LHCN-M2 (cell line): ENCODE results near the gene B4GALT6. TPM values are rescaled to one million over a fixed set of nuclear protein-coding genes. Genes with fewer than 3 reads are reported as not detected.
"Not testable (repeated sequence)": the region's sequence is repeated elsewhere in the genome, so short reads cannot be mapped to it uniquely, and the experiment has no call there.

Experiments
- DNase-seq: peaks from one replicate; pipeline ENCODE4 v3.0.0-alpha.2; 2012; ENCODE audit warnings: low read depth
- polyA plus RNA-seq: library from polyadenylated mRNA; unstranded; fragments of >200 nt; gene quantifications from one replicate; pipeline ENCODE4 v1.2.1, GENCODE V29; 2012; ENCODE audit warnings: missing spikeins
- total RNA-seq: library from RNA; depleted of rRNA; stranded (reverse); fragments of >200 nt; gene quantifications from 2 replicates; pipeline ENCODE4 v1.2.3, GENCODE V29; 2014; rRNA removed

B4GALT6 gene, protein sequence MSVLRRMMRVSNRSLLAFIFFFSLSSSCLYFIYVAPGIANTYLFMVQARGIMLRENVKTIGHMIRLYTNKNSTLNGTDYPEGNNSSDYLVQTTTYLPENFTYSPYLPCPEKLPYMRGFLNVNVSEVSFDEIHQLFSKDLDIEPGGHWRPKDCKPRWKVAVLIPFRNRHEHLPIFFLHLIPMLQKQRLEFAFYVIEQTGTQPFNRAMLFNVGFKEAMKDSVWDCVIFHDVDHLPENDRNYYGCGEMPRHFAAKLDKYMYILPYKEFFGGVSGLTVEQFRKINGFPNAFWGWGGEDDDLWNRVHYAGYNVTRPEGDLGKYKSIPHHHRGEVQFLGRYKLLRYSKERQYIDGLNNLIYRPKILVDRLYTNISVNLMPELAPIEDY
- total RNA-seq, result not detected in 2 replicates
- polyA plus RNA-seq, result not detected

GRCh38 chr18:31684279-31685096, at the start of gene B4GALT6:
TSS of gene B4GALT6 (minus strand) at chr18:31684581. CDS start at chr18:31684426, 155 bp downstream.
- DNase-seq, result no peak

GRCh38 chr18:31731628-31732027, 47.2 kb upstream of the B4GALT6 start:
- DNase-seq, result no peak

DNA sequence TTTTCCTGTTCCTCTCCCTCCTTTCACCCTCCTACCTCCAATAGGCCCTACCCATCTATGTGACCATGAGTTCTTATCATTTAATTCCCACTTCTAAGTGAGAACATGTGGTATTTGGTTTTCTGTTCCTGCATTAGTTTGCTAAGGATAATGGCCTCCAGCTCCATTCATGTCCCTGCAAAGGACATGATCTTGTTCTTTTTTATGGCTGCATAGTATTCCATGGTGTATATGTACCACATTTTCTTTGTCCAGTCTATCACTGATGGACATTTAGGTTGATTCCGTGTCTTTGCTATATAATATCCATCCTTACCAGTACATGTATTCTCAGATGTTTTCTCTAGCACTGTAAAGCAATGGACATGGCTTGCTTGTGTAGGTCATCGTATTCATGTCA, 44.8 kb upstream of the B4GALT6 start:
- not testable (repeated sequence) for DNase-seq

- DNase-seq, result peak; percentile 1
Measured at GRCh38 chr18:31723990-31724711, 39.8 kb upstream of the B4GALT6 start.

GRCh38 chr18:31723639-31723989, 39.2 kb upstream of the B4GALT6 start:
- DNase-seq, result no peak

GRCh38 chr18:31722369-31722957, 38.1 kb upstream of the B4GALT6 start:
- DNase-seq, result peak; percentile 52

DNA sequence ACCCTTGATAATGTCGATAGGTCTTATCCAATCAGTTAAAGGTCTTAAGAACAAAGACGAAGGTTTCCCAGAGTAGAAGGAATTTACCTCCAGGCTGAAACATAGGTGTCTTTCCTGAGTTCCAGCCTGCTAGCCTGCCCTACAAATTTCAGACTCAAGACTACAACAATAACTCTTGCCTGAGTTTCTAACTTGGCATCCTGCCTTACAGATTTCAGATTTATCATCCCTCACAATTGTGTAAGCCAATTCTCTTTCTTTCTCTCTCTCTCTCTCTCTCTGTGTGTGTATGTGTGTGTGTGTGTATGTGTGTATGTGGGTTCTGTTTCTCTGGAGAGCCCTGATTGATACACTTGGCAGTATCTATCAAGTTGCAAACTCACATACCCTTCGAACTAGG, 37.2 kb upstream of the B4GALT6 start:
- no peak for DNase-seq

DNA sequence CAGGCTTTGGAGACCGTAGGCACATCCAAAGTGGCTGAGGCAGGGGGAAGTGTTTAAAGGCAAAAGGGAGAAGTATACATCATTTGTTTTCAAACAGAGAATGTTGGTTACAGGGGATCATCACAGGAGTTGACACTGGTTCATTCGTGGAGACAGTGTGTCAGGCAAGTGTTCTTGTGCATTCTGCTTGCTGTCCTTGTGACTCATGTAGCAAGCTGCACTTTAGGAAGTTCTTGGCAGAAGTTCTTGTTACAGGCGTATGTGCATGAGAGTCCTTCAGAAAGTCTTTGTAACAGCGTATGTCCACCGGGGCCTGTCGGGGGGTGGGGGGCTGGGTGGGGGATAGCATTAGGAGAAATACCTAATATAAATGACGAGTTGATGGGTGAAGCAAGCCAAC, 36.5 kb upstream of the B4GALT6 start:
- DNase-seq, result no peak

DNA sequence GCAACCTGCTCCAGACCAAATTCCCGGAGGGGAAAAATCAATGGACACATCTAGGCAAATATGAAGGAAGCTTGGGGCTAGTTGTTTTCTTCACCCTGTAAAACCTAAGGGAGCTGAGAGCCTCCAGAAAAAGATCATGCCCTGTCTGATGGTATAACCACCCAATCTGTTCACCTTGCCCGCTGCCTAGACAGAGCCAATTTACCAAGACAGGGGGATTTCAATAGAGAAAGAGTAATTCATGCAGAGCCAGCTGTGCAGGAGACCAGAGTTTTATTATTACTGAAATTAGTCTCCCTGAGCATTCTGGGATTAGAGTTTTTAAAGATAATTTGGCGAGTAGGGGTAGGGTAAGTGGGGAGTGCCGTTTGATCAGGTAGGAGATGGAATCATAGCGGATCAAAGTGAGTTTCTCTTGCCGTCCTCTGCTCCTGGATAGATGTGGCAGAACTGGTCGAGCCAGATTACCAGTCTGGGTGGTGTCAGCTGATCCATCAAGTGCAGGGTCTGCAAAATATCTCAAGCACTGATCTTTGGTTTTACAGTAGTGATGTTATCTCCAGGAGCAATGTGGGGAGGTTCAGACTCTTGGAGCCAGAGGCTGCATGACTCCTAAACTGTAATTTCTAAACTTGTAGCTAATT, 35.1 kb upstream of the B4GALT6 start:
- DNase-seq, result no peak

DNA sequence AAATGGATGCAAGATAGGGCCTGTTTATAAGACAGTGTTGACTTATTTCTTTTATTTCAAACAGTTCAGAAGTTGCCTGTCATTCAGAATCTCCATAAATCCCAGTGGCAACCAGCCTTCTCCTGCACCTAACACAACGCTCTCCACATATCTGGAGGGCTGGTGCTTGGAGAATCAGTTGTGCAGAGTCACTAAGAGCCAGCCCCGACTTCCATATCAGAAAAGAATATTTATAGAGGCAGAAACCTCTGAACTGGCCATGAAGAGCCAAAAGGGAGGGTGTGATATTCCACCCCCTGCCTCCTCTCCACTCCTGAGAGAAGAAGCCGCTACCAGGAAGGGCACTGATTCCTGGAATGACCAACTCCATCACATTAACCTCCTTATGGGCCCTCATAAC, 34.0 kb upstream of the B4GALT6 start:
- DNase-seq, result no peak

- DNase-seq, result no peak
Measured at GRCh38 chr18:31716362-31716761, 32.0 kb upstream of the B4GALT6 start.

DNA sequence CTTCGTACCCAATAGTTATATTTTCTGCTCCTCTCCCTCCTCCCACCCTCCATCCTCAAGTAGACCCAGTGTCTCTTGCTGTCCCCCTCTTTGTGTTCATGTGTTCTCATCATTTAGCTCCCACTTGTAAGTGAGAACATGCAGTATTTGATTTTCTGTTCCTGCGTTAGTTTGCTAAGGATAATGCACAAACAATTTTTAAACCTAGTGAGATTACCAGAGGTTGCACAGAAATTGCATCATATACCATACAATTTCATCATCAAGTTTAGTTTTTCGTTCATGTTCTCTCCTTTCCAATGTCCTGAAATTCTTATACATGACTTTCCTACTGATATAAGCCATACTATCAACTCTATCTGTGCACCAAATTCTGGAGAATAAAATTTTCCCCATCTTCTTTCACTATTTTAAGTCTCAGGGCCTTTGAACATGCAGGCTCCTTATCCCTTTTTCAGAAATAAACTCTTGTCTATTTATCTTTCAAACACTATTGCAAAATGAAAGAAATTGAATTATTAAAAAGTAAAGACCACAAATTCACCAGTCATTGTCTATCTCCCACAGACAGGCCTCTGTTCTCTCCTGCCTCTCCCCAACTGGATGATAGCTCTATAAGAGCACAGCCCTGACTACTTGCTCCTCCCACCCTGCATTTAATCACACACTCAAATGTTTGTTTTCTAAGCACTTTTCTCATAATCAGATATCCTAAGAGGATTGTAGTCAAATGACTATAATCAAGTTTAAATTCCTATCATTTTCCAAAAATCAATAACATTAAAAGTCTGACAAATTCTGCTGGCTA, 27.2 kb upstream of the B4GALT6 start:
- DNase-seq, result no peak

DNA sequence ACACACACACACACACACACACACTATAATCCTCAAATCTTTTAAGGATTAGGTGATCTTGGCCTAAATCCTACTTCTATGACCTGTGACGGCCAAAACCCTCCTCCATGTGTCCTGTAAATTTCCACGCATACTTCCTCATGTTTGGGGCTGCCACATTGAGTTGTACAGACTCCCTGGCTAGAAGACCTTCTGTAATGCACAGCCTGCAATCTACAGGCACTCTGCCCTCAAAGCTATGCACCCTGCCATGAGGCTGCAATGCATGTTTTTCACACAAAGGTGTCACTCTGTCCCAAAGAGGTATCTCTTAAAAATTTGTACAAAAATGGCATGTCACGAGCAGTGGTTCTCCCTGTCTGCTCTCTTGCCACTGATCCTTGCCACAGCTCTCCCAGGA, 26.4 kb upstream of the B4GALT6 start:
- no peak for DNase-seq

GRCh38 chr18:31707815-31708214, 23.4 kb upstream of the B4GALT6 start:
- no peak for DNase-seq

- DNase-seq, result no peak
Measured at GRCh38 chr18:31702449-31702848, 18.1 kb upstream of the B4GALT6 start.

- DNase-seq, result no peak
Measured at GRCh38 chr18:31701744-31702143, 17.4 kb upstream of the B4GALT6 start.

DNA sequence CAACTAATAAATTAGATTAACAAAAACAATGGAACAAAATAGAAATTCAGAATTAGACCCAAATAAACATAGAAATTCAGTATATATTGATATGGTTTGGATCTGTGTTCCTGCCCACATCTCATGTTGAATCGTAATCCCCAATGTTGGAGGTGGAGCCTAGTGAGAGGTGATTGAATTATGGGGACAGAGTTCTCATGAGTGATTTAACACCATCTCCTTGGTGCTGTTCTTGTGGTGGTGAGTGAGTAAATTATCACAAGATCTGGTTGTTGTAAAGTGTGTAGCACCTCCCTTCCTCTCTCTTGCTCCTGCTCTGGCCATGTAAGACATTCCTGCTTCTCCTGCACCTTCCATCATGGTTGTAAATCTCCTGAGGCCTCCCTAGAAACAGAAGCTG, 16.6 kb upstream of the B4GALT6 start:
- DNase-seq, result no peak

GRCh38 chr18:31697351-31698298, 13.2 kb upstream of the B4GALT6 start:
- DNase-seq, result no peak

DNA sequence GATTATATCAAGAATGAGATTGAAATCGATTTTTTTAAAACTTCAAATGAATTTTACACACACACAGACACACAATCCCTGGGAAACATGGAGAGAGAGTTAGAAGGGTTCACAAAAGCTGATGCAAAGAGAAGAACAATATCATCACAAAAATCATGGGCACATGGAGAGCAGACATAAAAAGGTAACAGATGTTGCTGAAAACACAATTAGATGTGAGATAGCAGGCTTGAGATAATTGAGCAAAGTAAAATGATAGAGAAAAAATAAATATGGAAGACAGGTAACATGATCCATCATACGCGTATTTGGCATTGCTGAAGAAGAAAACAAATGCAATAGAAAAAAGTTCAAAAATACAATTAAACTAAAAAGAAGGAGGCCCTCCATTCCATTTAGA, 11.6 kb upstream of the B4GALT6 start:
- DNase-seq, result no peak
